GM12874 (cell line): ENCODE data around the gene FBXW11.

Source experiments
- TF ChIP-seq, protein P1 (sequence below): IDR thresholded peaks from 2 replicates; pipeline ENCODE4 v1.5.1; 2011; ENCODE audit warnings: low read depth, mild to moderate bottlenecking, control low read depth, low read length, moderate library complexity; ENCODE audit not compliant: insufficient read depth

FBXW11 gene

DNA sequence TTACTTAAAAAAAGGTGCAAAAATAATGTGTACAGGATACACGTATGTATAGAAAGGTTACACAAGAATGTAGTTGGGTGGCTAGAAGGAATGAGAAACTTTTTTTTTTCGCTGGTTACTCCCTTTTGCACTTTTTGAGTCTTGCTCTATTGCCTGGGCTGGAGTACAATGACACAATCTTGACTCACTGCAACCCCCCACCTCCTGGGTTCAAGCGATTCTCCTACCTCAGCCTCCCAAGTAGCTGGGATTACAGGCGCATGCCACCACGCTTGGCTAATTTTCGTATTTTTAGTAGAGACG lies 15.8 kb downstream of the FBXW11 start:
- TF ChIP-seq, protein P1, sequence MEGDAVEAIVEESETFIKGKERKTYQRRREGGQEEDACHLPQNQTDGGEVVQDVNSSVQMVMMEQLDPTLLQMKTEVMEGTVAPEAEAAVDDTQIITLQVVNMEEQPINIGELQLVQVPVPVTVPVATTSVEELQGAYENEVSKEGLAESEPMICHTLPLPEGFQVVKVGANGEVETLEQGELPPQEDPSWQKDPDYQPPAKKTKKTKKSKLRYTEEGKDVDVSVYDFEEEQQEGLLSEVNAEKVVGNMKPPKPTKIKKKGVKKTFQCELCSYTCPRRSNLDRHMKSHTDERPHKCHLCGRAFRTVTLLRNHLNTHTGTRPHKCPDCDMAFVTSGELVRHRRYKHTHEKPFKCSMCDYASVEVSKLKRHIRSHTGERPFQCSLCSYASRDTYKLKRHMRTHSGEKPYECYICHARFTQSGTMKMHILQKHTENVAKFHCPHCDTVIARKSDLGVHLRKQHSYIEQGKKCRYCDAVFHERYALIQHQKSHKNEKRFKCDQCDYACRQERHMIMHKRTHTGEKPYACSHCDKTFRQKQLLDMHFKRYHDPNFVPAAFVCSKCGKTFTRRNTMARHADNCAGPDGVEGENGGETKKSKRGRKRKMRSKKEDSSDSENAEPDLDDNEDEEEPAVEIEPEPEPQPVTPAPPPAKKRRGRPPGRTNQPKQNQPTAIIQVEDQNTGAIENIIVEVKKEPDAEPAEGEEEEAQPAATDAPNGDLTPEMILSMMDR = no peak

DNA sequence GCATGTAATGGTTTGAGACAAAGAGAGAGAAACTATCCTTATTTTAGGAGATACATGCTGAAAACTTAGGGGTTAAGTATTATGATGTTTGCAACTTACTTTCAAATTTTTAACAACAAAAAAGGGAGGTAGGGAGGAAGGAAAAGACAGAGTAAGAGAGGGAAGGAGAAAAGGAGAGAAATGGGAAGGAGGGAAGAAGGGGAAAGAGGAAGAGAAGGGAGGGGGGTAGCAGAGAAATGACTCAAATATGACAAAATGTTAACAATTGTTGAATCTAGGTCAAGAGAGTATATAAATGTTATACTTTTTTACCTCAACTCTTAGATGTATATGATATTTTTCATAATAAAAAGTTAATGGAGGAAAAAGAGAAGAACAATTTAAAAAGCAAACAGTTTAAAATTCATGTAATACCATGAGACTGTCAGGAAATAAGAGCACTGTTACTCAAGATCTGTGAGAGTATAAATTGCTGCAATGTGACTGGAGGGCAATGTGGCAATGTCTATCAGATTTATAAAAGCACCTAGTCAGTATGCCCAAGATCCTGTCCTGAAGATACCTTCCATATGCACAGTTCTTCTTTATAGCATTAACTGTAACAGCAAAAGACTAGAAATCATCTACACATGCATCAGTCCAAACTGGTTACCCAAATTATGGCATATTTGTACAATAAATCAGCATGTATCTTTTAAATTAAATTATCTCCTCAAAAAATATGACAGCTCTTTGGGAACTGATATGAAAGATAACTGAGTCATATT lies 16.3 kb downstream of the FBXW11 start:
- TF ChIP-seq, protein P1 = no peak

DNA sequence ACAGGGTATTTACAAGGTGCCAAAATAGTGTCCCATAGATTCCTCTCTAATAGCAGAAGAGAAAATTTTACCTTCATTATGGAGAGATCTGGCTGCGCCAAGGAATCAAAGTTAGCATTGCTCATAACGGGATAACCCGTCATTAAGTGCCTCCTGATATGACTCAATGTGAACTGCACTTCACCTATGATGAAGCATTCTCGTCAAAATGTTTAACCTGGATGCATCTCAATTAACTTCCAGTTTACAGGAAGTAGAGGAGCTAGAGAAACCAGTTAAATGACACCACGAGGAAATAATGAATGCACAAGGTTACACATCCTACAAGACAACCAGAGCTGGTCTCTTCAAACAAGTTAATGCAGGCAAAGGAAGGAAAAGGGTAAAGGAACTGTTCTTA lies 17.2 kb downstream of the FBXW11 start:
- TF ChIP-seq, protein P1 = no peak

DNA sequence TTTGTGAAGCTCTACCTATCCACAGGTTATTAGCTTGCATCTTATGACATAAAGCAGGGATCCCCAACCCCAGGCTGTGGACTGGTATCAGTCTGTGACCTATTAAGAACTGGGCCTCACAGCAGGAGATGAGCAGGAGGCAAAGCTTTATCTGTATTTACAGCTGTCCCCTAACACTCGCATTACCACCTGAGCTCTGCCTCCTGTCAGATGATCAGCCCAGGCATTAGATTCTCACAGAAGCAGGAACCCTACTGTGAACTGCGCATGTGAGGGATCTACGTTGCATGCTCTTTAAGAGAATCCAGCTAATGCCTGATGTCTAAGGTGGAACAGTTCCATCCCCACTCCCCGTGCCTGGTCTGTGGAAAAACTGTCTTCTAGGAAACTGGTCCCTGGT lies 19.7 kb downstream of the FBXW11 start:
- TF ChIP-seq, protein P1 = no peak

DNA sequence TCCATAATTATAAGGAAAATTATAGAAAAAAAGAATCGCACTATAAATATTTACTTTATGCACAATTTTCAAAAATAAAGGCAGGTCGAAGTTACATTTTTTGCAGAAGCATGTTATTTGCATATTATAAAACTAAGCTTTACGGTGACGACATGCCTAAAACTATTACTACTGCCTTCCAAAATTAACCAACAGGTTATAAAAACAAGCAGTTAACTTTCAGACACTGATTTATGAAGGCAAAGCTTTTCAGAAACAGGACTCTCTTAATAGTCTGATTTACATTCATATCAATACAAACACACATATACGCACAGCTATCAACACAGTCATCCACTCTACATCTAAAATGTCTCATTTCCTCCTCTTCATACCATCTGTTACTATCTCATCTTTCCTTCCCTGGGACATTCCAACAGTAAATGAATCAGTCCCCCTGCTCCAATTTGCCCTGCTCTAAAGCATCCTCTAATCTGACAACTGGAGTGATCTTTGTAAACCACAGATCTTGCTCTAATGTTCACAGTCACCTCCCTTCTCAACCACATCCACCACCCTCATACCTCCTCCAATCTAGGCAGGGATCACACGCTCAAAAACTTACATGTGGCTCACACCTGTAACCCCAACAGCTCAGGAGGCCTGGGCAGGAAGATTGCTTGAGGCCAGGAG lies 21.6 kb downstream of the FBXW11 start:
- TF ChIP-seq, protein P1 = no peak

DNA sequence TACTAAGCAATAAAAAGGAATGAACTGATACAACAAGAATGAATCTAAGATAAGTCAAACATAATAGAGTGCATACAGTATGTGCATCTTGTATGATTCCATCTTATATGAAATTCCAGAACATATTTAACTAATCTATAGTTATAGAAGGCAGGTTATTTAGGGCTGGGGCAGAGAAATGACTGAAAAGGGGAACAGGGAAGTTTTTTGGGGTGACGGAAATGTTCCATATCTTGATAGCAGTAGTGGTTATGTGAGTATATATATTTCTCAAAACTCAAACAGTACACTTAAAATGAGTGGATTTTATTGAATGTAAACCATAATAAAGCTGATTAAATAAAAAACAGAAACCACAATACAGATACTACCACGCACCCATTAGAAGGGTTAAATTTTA lies 24.6 kb downstream of the FBXW11 start:
- TF ChIP-seq, protein P1 = no peak

DNA sequence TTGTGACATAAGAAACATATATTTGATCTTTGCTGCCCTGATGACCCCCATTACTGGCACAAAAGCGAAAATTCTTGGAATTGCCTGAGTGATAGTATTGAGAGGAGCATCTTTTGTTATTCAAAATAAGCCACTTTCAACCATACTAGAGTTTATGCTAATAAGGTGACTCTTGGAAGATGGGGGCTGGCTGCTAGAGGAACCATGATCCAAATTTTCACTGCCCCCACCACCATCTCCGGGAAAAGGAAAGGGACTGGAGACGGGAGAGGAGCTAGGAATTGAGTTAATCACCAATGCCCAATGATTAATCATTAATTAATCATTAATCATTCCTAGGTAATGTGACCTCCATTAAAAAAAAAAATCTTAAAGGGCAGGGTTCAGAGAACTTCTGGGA lies 25.6 kb downstream of the FBXW11 start:
- TF ChIP-seq, protein P1 = no peak
